ENCODE results near the gene CTXN3.

The CTXN3 gene

GRCh38 chr5:127649018-127649439 lies at the start of gene CTXN3:
Gene CTXN3 (plus strand): TSS chr5:127649082. CDS start chr5:127657522, 8,440 bp downstream.
- FAIRE-seq: no peak

- FAIRE-seq: no peak
Observed at GRCh38 chr5:127599320-127599719, 49.6 kb upstream of the CTXN3 start.

- no peak for FAIRE-seq
Observed at GRCh38 chr5:127599847-127600246, 49.0 kb upstream of the CTXN3 start.

- no peak for FAIRE-seq
Observed at GRCh38 chr5:127601111-127601510, 47.8 kb upstream of the CTXN3 start.

- FAIRE-seq: no peak
Observed at GRCh38 chr5:127601601-127602000, 47.3 kb upstream of the CTXN3 start.

- FAIRE-seq: no peak
Observed at GRCh38 chr5:127602481-127602880, 46.4 kb upstream of the CTXN3 start.

- no peak for FAIRE-seq
Observed at GRCh38 chr5:127602896-127603844, 45.7 kb upstream of the CTXN3 start.

GRCh38 chr5:127608077-127608660 lies 40.7 kb upstream of the CTXN3 start:
- no peak for FAIRE-seq

- no peak for FAIRE-seq
Observed at GRCh38 chr5:127609011-127609410, 39.9 kb upstream of the CTXN3 start.

- FAIRE-seq: no peak
Observed at GRCh38 chr5:127609957-127610356, 38.9 kb upstream of the CTXN3 start.

- FAIRE-seq: no peak
Observed at GRCh38 chr5:127612441-127613141, 36.3 kb upstream of the CTXN3 start.

GRCh38 chr5:127615916-127616315 lies 33.0 kb upstream of the CTXN3 start:
- no peak for FAIRE-seq

GRCh38 chr5:127619908-127620479 lies 28.9 kb upstream of the CTXN3 start:
- no peak for FAIRE-seq

GRCh38 chr5:127621601-127622325 lies 27.1 kb upstream of the CTXN3 start:
- FAIRE-seq: no peak

- FAIRE-seq: no peak
Observed at GRCh38 chr5:127634007-127634406, 14.9 kb upstream of the CTXN3 start.

- no peak for FAIRE-seq
Observed at GRCh38 chr5:127639828-127640227, 9.1 kb upstream of the CTXN3 start.

- FAIRE-seq: no peak
Observed at GRCh38 chr5:127642949-127643348, 5.9 kb upstream of the CTXN3 start.

- no peak for FAIRE-seq
Observed at GRCh38 chr5:127643607-127644006, 5.3 kb upstream of the CTXN3 start.

- no peak for FAIRE-seq
Observed at GRCh38 chr5:127645300-127645726, 3.6 kb upstream of the CTXN3 start.

- FAIRE-seq: no peak
Observed at GRCh38 chr5:127647361-127647958, 1.4 kb upstream of the CTXN3 start.

- no peak for FAIRE-seq
Observed at GRCh38 chr5:127650022-127650421, 1.1 kb downstream of the CTXN3 start.

GRCh38 chr5:127650649-127651048 lies 1.8 kb downstream of the CTXN3 start:
- no peak for FAIRE-seq

Measured in islet of Langerhans (tissue), 1 donor.